ENCODE results near the gene CRX.
"Not testable (repeated sequence)": the region's sequence is repeated elsewhere in the genome, so short reads cannot be mapped to it uniquely, and the experiment has no call there.

CRX gene

GRCh38 chr19:47859838-47860237, 38.1 kb downstream of the CRX start:
- DNase-seq (ENCODE audit: low read depth), result not testable (repeated sequence)

- no peak for DNase-seq (ENCODE audit: low read depth)
Observed at GRCh38 chr19:47860602-47861297, 39.0 kb downstream of the CRX start.

GRCh38 chr19:47861630-47862029, 39.9 kb downstream of the CRX start:
- no peak for DNase-seq (ENCODE audit: low read depth)

GRCh38 chr19:47863514-47863936, 41.8 kb downstream of the CRX start:
- DNase-seq (ENCODE audit: low read depth), result peak; percentile 4

GRCh38 chr19:47865166-47865565, 43.4 kb downstream of the CRX start:
- no peak for DNase-seq (ENCODE audit: low read depth)

- no peak for DNase-seq (ENCODE audit: low read depth)
Observed at GRCh38 chr19:47878906-47879305, 57.2 kb downstream of the CRX start.

- DNase-seq (ENCODE audit: low read depth), result not testable (repeated sequence)
Observed at GRCh38 chr19:47879385-47879784, 57.6 kb downstream of the CRX start.

GRCh38 chr19:47881757-47882156, 60.0 kb downstream of the CRX start:
- DNase-seq (ENCODE audit: low read depth), result no peak

- no peak for DNase-seq (ENCODE audit: low read depth)
Observed at GRCh38 chr19:47882890-47883289, 61.2 kb downstream of the CRX start.

GRCh38 chr19:47885067-47885463, 63.3 kb downstream of the CRX start:
- DNase-seq (ENCODE audit: low read depth), result no peak

- no peak for DNase-seq (ENCODE audit: low read depth)
Observed at GRCh38 chr19:47886010-47886559, 64.3 kb downstream of the CRX start, which contains the start of gene SULT2A1. Gene SULT2A1, minus strand, starts transcription at chr19:47886315. Its CDS starts 58 bp downstream, at chr19:47886257.

- DNase-seq (ENCODE audit: low read depth), result no peak
Observed at GRCh38 chr19:47890865-47891621, 69.3 kb downstream of the CRX start.

GRCh38 chr19:47891622-47891922, 69.8 kb downstream of the CRX start:
- no peak for DNase-seq (ENCODE audit: low read depth)

GRCh38 chr19:47891923-47892666, 70.4 kb downstream of the CRX start:
- DNase-seq (ENCODE audit: low read depth), result no peak
